ENCODE results near the gene KIAA0753.

KIAA0753 gene

GRCh38 chr17:6558932-6559752, 81.4 kb downstream of the KIAA0753 start:
- ChIA-PET POLR2A (no interaction called here), CTCF (no interaction called here)
- no peak for TF ChIP-seq CTCF (IDR thresholded peaks at IDR 0.05; ENCODE audit: control extremely low read depth, extremely low read depth, low read depth, missing control alignments)
- DNase-seq (ENCODE audit: extremely low spot score), result no peak

GRCh38 chr17:6558276-6558675, 82.2 kb downstream of the KIAA0753 start:
- no peak for TF ChIP-seq CTCF (IDR thresholded peaks at IDR 0.05; ENCODE audit: control extremely low read depth, extremely low read depth, low read depth, missing control alignments)
- DNase-seq (ENCODE audit: extremely low spot score), result no peak
- POLR2A ChIA-PET, result no interaction called here
- CTCF ChIA-PET, result no interaction called here

GRCh38 chr17:6557040-6557438, 83.5 kb downstream of the KIAA0753 start:
- CTCF ChIA-PET, result no interaction called here
- POLR2A ChIA-PET, result no interaction called here

GRCh38 chr17:6556121-6557039, 84.1 kb downstream of the KIAA0753 start, which contains the start of gene PITPNM3:
PITPNM3 (minus strand) TSS chr17:6556555; CDS start chr17:6556406, 149 bp downstream.
- ChIA-PET CTCF (no interaction called here), POLR2A (no interaction called here)
- no peak for TF ChIP-seq CTCF (IDR thresholded peaks at IDR 0.05; ENCODE audit: control extremely low read depth, extremely low read depth, low read depth, missing control alignments)
- DNase-seq (ENCODE audit: extremely low spot score), result no peak

More at GRCh38 chr17:6557040-6557438, 83.5 kb downstream of the KIAA0753 start:
- no peak for DNase-seq (ENCODE audit: extremely low spot score)
- TF ChIP-seq CTCF (IDR thresholded peaks at IDR 0.05; ENCODE audit: control extremely low read depth, extremely low read depth, low read depth, missing control alignments), result no peak

GRCh38 chr17:6555331-6556120, 85.0 kb downstream of the KIAA0753 start:
- DNase-seq (ENCODE audit: extremely low spot score), result no peak
- CTCF ChIA-PET, result no interaction called here
- TF ChIP-seq CTCF (IDR thresholded peaks at IDR 0.05; ENCODE audit: control extremely low read depth, extremely low read depth, low read depth, missing control alignments), result no peak
- POLR2A ChIA-PET, result no interaction called here

GRCh38 chr17:6554871-6555330, 85.6 kb downstream of the KIAA0753 start:
- ChIA-PET POLR2A (no interaction called here), CTCF (no interaction called here)
- DNase-seq (ENCODE audit: extremely low spot score), result no peak
- TF ChIP-seq CTCF (IDR thresholded peaks at IDR 0.05; ENCODE audit: control extremely low read depth, extremely low read depth, low read depth, missing control alignments), result no peak

Measured in GM10248 (cell line).